NCI-H1105 (cell line): Measurements from ENCODE around the gene WTAP.
"Not testable (repeated sequence)": the region's sequence is repeated elsewhere in the genome, so short reads cannot be mapped to it uniquely, and the experiment has no call there.

Source experiments
- DNase-seq: peaks from one replicate; lab custom pipeline; 2025; lab: John Stamatoyannopoulos, UW

WTAP gene

DNA sequence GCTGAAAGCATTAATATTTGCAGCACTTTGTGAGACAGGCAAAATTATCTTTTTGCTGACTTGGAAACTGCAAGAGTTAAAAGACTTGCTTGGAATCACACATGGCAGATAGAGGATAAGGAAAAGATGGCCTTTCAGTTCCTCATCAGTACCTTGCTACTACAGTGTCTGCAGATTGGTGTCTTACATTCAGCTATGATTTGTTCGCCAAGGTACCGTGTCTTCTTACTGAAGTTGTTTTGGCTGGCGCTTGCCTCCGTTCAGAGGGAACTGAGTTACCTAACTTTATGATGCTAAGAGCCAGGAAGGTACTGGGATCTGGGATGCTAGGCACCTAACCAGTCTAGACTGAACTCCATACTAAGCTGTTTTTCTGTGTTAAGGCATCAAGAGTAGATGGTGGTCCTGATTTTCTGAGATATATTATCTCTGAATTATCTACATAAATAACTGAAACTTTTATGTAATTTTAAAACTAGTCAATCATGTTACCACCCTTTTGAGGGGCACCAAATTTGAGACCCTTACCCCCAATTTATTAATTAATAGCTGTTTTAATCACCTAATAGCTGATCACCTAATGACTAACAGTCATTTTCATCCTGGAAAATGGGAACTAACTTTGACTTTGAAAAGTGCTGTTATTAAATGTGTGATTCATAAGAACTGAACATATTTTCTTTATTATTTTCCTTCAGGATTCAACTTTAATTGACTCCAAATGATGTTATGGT, 2.5 kb downstream of the WTAP start:
- no peak for DNase-seq

DNA sequence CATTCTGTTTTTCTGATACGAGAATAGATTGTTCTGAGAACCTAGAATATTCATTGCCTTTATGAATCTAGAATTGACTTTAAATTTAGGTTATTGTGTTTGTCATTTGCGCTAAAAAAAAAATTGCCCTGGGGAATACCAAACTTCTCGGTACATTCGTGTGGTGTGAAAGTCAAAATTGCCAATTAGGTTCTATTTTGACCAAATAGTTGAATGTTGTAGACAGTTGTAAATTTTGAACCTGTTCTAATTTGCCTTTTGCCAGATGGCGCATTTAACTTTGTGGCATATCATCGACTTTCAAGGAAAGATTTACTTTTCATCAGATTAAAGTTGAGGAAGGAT, 3.0 kb downstream of the WTAP start:
- DNase-seq, result no peak

GRCh38 chr6:159732550-159732949, 5.2 kb downstream of the WTAP start:
- not testable (repeated sequence) for DNase-seq

- not testable (repeated sequence) for DNase-seq
Measured at GRCh38 chr6:159733395-159733794, 6.1 kb downstream of the WTAP start.

GRCh38 chr6:159736908-159737307, 9.6 kb downstream of the WTAP start:
- DNase-seq, result no peak

DNA sequence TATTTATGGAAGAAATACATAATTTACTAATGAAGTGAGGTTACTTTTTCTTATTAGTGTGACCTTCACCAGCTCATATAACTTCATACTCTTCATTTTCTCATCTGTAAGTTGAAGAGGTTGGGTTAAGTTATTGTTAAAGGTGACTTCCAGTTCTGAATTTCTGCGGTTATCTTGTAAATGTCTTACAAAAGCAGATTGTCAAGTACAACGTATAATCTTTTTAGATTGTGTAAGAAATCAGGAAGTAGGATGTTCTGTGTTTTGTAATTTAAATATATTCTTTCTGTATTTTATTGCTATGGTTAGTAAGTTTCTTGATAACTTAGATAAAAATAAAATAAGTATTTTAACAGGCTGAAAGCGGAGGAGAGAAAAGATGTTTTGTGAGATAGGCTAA, 12.0 kb downstream of the WTAP start:
- no peak for DNase-seq

GRCh38 chr6:159742165-159742564, 14.9 kb downstream of the WTAP start:
- no peak for DNase-seq

DNA sequence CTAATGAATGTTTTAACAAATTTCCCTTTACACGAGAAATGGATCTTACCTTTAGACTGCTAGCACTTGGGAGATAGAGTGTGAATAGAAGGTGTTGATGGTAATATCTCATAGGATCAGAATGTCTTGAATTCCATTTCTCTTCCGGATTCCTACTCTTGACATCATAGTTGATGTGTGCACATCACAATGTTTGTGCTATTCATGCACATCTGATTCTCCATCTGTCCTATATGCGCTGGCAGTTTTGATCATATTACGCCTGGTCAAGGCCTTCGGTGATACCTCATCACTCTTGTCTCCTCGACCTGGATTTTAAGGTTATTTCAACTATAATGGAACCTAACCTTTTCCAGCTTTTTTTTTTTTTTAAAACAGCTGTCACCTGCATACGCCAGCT, 17.8 kb downstream of the WTAP start:
- DNase-seq, result no peak

- no peak for DNase-seq
Measured at GRCh38 chr6:159746759-159747158, 19.5 kb downstream of the WTAP start.

- not testable (repeated sequence) for DNase-seq
Measured at GRCh38 chr6:159748127-159748526, 20.8 kb downstream of the WTAP start.

DNA sequence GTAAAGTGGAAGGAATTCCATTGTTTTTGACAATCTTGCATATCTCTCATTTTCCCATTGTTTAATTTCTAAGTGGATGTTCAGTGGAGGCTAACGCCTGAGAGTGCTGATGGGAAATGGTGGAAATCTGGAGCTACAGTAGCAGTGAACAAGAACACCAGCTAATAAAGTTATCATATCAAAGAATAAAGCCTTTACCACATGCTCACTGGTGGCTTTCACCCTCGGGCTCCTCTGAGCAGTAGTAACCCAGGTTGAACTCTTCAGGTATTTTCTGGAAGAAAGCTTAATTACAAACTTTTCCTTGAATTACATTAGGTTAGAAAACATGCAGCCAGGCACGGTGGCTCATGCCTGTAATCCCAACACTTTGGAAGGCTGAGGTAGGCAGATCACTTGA, 24.1 kb downstream of the WTAP start:
- DNase-seq, result no peak

GRCh38 chr6:159753081-159753872, 26.0 kb downstream of the WTAP start:
- DNase-seq, result no peak

- no peak for DNase-seq
Measured at GRCh38 chr6:159754401-159754800, 27.1 kb downstream of the WTAP start.

- no peak for DNase-seq
Measured at GRCh38 chr6:159754959-159755914, 27.9 kb downstream of the WTAP start.

GRCh38 chr6:159756508-159756907, 29.2 kb downstream of the WTAP start:
- no peak for DNase-seq

GRCh38 chr6:159758031-159759001, 31.0 kb downstream of the WTAP start:
- DNase-seq, result no peak

- no peak for DNase-seq
Measured at GRCh38 chr6:159759645-159760044, 32.3 kb downstream of the WTAP start.

DNA sequence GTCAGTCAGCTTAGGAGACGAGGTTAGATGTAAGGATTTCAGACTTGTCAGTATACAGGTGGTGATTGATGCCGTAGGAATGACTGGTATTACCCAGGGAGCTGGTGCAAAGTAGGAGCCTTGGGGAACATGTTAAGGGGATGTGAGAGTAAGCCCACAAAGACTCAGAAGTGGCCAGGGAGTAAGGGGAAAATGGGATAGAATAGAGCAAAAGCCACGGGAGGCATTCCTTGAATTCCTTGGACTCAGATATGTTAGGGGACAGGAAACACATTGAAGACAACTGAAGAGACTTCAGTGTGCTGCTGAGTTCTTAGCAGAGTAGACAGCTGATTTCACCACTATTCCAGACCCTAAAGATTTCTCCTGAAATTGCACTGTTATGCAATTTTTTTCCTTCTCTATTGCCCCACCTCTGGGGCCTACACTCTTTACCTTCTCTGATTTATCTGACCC, 33.3 kb downstream of the WTAP start:
- no peak for DNase-seq

GRCh38 chr6:159761129-159761872, 34.0 kb downstream of the WTAP start:
- peak; percentile 42 for DNase-seq
